Muscle of leg (tissue), 11 donors: ENCODE measurements around the gene TLNRD1. TPM values are rescaled to one million over a fixed set of nuclear protein-coding genes. Genes with fewer than 3 reads are reported as not detected.

ENCODE experiments used
- DNase-seq: peaks from one replicate; pipeline ENCODE4 v3.0.0; 2013
- H3K27ac ChIP-seq: one replicate; pipeline ENCODE4 v1.5.1; 2013; ENCODE audit warnings: mild to moderate bottlenecking, low read length, control low read depth
- H3K27me3 ChIP-seq: one replicate; pipeline ENCODE4 v1.6.1; 2013; ENCODE audit warnings: low read length; ENCODE audit not compliant: control insufficient read depth, insufficient read depth
- H3K36me3 ChIP-seq: one replicate; pipeline ENCODE4 v1.6.1; 2013; ENCODE audit warnings: low read length; ENCODE audit not compliant: control insufficient read depth, insufficient read depth
- H3K4me1 ChIP-seq: one replicate; pipeline ENCODE4 v1.6.1; 2013; ENCODE audit warnings: low read length; ENCODE audit not compliant: control insufficient read depth, insufficient read depth
- H3K4me3 ChIP-seq: one replicate; pipeline ENCODE4 v1.5.1; 2013; ENCODE audit warnings: low read length, control low read depth
- H3K9me3 ChIP-seq: replicated peaks from 2 replicates; pipeline ENCODE4 v1.6.1; 2013; ENCODE audit warnings: low read depth, low read length; ENCODE audit not compliant: control insufficient read depth
- WGBS: methylation state at CpG from one replicate; pipeline ENCODE4 v1.1.5; 2013; ENCODE audit warnings: missing lambda C conversion rate; ENCODE audit not compliant: insufficient coverage; 5-methylcytosine and 5-hydroxymethylcytosine counted together
- polyA plus RNA-seq, 8 donors: library from polyadenylated mRNA; unstranded; fragments of 120-200 nt; gene quantifications; one replicate each; pipeline versions ENCODE4 v1.2.1 to v1.2.3, GENCODE V29; 2013; ENCODE audit warnings: inconsistent platforms in 1 of 8, low replicate concordance in 1 of 8; ENCODE audit not compliant: insufficient read length in 8 of 8, insufficient read depth in 1 of 8
- total RNA-seq: library from RNA; stranded (reverse); fragments of 120-200 nt; gene quantifications from one replicate; pipeline ENCODE4 v1.2.4, GENCODE V29; 2013

TLNRD1 gene
- total and polyA plus RNA-seq, 9 donors = 7.8 to 18.2 (median 15.6) TPM

DNA sequence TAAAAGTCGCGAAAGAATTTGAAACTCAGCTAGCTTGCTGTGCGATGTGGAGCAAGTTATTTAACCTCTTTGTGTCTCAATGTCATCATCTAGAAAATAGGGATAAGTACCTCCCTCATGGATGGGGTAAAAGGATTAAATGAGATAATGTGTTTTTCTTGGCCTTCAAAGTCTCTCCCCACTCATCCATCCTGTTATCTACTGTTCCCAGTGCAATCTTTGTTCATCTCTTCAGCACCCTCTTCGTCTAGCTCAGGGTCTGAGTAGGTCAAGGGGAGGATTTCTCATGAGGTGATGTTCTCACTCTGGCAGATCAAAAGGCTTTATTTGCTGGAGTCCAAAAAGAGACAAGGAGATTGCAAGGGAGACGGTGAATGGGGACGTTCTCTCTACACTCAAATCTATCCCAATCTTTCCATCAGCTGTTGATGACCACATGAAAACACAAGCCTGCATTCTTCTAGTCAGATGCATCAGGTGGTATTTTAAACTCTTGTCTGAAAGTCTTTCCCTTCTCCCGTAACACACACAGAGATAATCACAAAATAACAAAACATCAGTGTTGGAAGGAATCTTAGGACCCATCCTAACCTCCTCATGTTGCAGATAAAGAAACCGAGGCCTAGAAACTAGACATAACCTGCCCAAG is 12.5 kb upstream of the TLNRD1 start:
- Histone ChIP-seq H3K27ac (no peak overlapping the region), H3K4me3 (peak overlapping the region; percentile 85), H3K9me3 (no peaks in the 10 kb centered on the region), H3K4me1 (peaks cover 16% of the 10 kb centered on the region), H3K27me3 (no peaks in the 10 kb centered on the region), H3K36me3 (peaks cover 3% of the 10 kb centered on the region)
- no peak for DNase-seq
- WGBS = 62% methylated on average over 3 of the region's 8 CpGs

DNA sequence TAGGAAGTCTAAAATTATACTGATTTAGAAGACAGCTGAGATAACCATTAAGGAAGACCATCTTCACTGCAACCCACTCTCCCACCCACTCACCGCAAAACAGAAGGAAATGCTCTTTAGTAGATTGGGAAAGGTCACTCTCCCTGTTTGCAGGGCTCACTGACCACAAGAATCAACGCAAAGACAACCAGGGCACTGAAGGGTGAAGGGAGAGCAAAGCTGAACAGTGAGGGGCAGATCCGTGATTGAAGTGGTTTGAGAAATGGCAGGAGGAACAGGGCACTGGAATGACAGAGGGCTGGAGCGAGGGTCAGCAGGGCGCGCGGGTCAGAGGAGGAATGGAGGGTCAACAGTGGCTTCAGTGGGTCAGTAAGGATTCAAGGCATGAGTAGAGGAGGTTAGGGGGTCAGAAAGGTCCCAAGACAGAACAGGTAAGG is 11.6 kb upstream of the TLNRD1 start:
- 2% methylated on average over 6 of the region's 7 CpGs for WGBS
- no peak for DNase-seq
- peaks cover 16% of the 10 kb centered on the region for H3K4me1 ChIP-seq
- H3K4me3 ChIP-seq = peak overlapping the region; percentile 85
- H3K27ac ChIP-seq = peak overlapping the region; percentile 87
- H3K9me3 ChIP-seq = no peaks in the 10 kb centered on the region
- no peaks in the 10 kb centered on the region for H3K27me3 ChIP-seq
- H3K36me3 ChIP-seq = peaks cover 3% of the 10 kb centered on the region

DNA sequence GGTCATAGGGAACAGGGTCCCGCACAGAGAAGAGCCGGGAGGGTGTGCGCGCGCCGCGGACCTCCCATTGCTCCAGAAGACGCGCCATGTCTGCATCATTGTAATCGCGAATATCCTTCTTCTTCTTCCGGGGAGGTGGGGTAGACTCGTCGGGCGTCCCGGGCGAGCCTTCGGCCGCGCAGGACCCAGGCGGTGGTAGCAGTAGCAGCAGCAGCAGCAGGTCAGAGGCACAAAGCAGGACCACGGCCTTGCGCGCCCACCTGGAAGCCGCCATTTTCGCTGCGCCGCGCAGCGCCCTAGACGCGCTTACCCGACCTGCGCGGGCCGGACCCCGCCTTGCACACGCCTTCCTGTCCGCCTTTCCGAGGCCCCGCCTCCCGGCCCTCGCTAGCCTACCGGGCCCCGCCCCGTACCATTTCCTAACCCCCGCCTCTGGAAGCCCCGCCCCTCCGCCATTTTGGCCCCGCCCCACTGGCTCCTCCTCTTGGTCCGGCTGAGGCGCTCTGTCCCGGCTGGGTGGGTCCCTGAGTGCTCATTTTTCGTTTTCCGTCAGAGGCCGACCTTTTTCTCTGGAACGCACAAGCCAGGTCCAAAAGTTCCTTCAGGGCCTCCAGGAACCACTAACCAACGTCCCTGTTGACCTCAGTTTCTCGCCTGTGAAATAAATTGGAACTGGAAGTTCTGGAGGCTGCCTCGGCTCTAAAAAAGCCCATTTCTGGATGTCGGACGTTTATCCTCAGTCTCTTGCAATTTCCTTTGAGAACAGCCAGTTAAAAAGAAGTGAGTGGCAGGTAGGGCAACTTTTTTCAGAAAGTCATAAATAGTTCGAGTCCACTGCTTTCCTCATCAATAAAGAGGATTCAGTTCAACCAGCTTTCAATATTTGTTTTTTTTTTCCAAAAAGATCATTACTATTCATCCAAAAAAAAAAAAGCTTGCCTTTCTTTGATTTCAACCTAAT is 10.9 kb upstream of the TLNRD1 start, which contains the start of gene MESD:
TSS of gene MESD (minus strand) at position 302 of the 961 bp plus-strand sequence. CDS start at position 274, 28 bp downstream.
- peak; percentile 98 for DNase-seq
- H3K4me3 ChIP-seq = peak within 1 kb of the TSS; percentile 85
- H3K27me3 ChIP-seq = no peaks in the 10 kb centered on the region
- H3K27ac ChIP-seq = peak within 1 kb of the TSS; percentile 93
- peaks cover 3% of the 10 kb centered on the region for H3K36me3 ChIP-seq
- 0% methylated on average over 54 of the region's 63 CpGs for WGBS
- peaks cover 16% of the 10 kb centered on the region for H3K4me1 ChIP-seq
- H3K9me3 ChIP-seq = no peaks in the 10 kb centered on the region

DNA sequence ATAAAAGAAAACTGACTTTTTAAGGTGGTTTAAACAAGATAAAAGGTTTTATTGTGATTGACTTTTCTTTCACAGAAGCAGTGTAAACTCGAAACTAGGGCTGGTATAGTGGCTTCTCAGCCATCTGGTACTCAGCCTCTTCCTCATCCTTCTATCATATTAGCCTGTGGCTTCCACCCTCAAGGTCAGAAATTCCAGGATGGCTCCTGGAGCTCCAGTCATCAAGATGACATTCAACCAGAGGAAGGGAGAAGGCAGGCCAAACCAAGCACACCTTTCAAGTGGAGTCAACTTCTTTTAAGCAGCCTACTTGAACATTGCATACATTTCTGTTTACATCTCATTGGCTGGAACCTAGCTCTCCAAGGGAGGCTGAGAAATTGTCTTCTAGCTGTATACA is 9.8 kb upstream of the TLNRD1 start:
- H3K27ac ChIP-seq = peak overlapping the region; percentile 16
- no peaks in the 10 kb centered on the region for H3K9me3 ChIP-seq
- H3K4me3 ChIP-seq = no peak overlapping the region
- peaks cover 16% of the 10 kb centered on the region for H3K4me1 ChIP-seq
- no CpG with 5 or more reads among the region's 1 CpG for WGBS
- no peaks in the 10 kb centered on the region for H3K27me3 ChIP-seq
- H3K36me3 ChIP-seq = peaks cover 3% of the 10 kb centered on the region
- DNase-seq = no peak

DNA sequence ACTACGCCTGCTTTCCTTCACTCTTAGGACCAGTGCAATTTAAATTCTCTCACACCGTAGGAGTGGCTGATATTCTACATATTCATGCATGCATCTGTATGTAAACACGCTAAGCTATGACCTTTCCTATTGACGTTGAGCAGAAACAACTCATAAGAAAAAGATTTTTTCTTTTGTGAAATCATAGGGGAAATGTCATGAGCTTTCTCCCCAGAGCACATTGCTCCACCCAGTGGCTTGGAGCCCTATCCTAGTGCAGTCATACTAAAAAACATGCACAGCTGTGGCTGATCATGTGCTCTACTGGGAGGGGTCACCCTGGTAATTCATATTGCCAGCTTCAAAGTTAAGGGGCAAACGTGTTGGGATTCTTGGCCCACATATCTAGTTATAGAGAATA is 9.3 kb upstream of the TLNRD1 start:
- no CpG with 5 or more reads among the region's 5 CpGs for WGBS
- Histone ChIP-seq H3K27ac (peak overlapping the region; percentile 16), H3K36me3 (peaks cover 3% of the 10 kb centered on the region), H3K4me3 (no peak overlapping the region), H3K9me3 (peaks cover 2% of the 10 kb centered on the region), H3K27me3 (no peaks in the 10 kb centered on the region), H3K4me1 (peaks cover 16% of the 10 kb centered on the region)
- peak; percentile 86 for DNase-seq

DNA sequence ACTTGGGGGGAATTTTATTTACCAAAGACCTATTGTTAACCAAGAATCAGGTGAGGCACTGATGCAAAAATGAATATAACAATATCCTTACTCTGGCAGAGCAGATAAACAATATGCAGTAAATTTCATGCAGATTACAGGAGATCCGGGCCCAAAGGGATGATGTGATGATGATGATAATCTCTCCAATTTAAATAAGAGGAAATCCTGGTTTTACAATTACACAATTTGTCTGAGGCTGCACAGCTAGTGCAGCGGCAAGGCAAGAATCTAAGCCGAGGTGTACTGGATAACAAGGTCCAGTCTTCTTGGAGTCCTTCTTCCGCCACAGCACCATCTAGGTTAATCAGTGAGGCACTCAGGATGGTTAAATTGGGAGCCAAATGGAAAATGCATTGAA is 8.7 kb upstream of the TLNRD1 start:
- whole genome bisulfite sequencing = 77% methylated on average over 3 of the region's 4 CpGs
- H3K27ac ChIP-seq = no peak overlapping the region

DNA sequence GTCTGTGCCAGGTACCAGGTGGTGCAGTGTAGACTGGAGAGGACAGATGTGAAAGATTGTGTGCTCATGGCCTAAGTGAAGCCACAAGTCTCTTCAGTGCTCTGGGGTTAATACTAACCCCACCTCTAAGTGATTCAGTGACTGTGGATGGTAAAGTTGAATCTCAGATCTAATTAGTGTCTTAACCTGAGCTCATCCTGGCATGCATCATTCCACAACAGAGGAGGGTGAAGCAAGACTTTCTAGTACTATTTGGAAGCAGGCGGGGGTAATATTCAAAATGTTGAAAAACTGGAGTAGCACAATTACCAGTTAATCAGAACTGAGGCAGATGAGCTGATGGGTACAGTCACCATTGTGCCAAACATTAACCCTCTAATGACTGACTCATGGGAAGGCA is 8.3 kb upstream of the TLNRD1 start:
- Histone ChIP-seq H3K27ac (no peak overlapping the region), H3K9me3 (peaks cover 3% of the 10 kb centered on the region), H3K27me3 (no peaks in the 10 kb centered on the region), H3K4me1 (peaks cover 16% of the 10 kb centered on the region), H3K4me3 (no peak overlapping the region), H3K36me3 (no peaks in the 10 kb centered on the region)
- no CpG with 5 or more reads among the region's 1 CpG for WGBS
- DNase-seq = no peak

More for the DNA sequence above, 8.7 kb upstream of the TLNRD1 start:
- H3K4me1 ChIP-seq = peaks cover 16% of the 10 kb centered on the region
- no peak overlapping the region for H3K4me3 ChIP-seq
- no peaks in the 10 kb centered on the region for H3K27me3 ChIP-seq
- DNase-seq = no peak
- H3K36me3 ChIP-seq = peaks cover 3% of the 10 kb centered on the region
- H3K9me3 ChIP-seq = peaks cover 3% of the 10 kb centered on the region

DNA sequence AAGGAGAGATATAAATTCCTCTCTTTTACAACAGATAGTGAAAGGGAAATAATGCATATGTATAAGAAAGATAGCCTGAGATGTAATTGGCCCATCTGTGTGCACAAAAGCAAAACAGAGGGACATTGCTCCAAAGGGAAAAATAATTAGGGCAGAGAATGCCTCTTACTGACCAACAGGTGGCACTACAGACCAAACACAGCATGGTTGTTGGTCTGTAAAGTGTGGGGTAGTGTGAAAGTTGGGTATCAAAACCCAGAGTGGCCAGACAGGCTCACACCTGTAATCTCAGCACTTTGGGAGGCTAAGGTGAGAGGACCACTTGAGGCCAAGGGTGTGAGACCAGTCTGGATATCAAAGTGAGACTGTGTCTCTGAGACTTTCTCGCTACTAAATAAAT is 4.5 kb upstream of the TLNRD1 start:
- no peaks in the 10 kb centered on the region for H3K36me3 ChIP-seq
- no CpG with 5 or more reads among the region's 1 CpG for WGBS
- no peaks in the 10 kb centered on the region for H3K27me3 ChIP-seq
- H3K4me1 ChIP-seq = peaks cover 14% of the 10 kb centered on the region
- H3K9me3 ChIP-seq = peaks cover 3% of the 10 kb centered on the region
- DNase-seq = no peak
- no peak overlapping the region for H3K4me3 ChIP-seq
- no peak overlapping the region for H3K27ac ChIP-seq

DNA sequence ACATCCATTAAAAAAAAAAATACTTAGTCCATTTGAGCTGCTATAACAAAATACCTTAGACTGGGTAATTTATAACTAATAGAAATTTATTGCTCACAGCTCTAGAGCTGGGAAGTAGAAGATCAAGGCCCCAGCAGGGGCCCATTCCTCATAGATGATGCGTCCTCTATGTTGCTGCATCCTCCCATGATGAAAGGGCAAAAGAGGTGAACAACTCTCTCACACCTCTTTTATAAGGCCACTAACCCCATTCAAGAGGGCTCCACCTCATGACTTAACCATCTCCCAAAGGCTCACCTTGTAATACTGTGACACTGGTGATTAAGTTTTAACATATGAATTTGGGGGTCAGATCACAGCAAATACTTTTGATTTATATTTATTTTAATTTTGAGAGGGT is 3.0 kb upstream of the TLNRD1 start:
- Histone ChIP-seq H3K9me3 (peaks cover 3% of the 10 kb centered on the region), H3K4me1 (peaks cover 11% of the 10 kb centered on the region), H3K27ac (no peak overlapping the region), H3K27me3 (no peaks in the 10 kb centered on the region), H3K4me3 (no peak overlapping the region), H3K36me3 (peaks cover under 1% of the 10 kb centered on the region)
- no peak for DNase-seq
- no CpG with 5 or more reads among the region's 1 CpG for WGBS

DNA sequence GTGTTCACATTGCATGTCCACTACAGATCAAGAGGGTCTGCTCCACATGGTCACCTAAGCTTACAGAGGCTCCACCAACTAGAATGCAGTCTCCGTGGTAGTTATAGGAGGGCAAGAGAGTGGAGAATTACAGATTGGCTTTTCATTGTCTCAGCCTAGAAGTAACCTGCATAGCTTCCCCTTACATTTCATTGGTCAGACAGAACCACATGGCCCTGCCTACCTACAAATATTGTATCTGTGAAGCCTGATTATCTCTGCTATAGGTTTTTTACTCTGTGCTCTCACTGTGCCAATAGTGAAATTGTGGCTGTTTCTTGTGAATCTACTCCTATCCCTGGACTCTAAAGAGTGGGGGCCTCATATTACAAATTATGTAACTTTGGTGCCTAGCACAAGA is 2.5 kb upstream of the TLNRD1 start:
- Histone ChIP-seq H3K4me3 (no peak overlapping the region), H3K36me3 (peaks cover 5% of the 10 kb centered on the region), H3K4me1 (peaks cover 17% of the 10 kb centered on the region), H3K27me3 (no peaks in the 10 kb centered on the region), H3K27ac (no peak overlapping the region), H3K9me3 (peaks cover 3% of the 10 kb centered on the region)
- no CpG with 5 or more reads among the region's 1 CpG for WGBS
- DNase-seq = no peak
